Breast epithelium (tissue), 3 donors: Measurements from ENCODE around the gene ITPKB.

ENCODE experiments used
- CTCF ChIP-seq, 3 donors: fragments of 450-650 bp; IDR thresholded peaks; one replicate each; pipeline ENCODE4 v1.5.1; 2016 to 2017; ENCODE audit warnings: antibody characterized with exemption in 3 of 3, mild to moderate bottlenecking in 3 of 3, moderate library complexity in 3 of 3
- POLR2A ChIP-seq: fragments of 450-650 bp; IDR thresholded peaks from one replicate; pipeline ENCODE4 v1.6.1; 2016; ENCODE audit warnings: antibody characterized with exemption, mild to moderate bottlenecking, moderate library complexity

GRCh38 chr1:226637147-226637935 is 101.7 kb downstream of the ITPKB start:
- TF ChIP-seq CTCF (IDR thresholded peaks at IDR 0.05) (peak in 1 of 3 donors; percentile 32), POLR2A (no peak)
